ENCODE results near the gene SMKR1. TPM values are rescaled to one million over a fixed set of nuclear protein-coding genes. Genes with fewer than 3 reads are reported as not detected.
A peak's percentile ranks its signal among the peaks of the same experiment; 100 is the strongest.
"Not testable (repeated sequence)": the region's sequence is repeated elsewhere in the genome, so short reads cannot be mapped to it uniquely, and the experiment has no call there.

The SMKR1 gene
- total and polyA plus RNA-seq, 2 experiments from 2014 or later = 3.6 TPM; not detected in 1

- Histone ChIP-seq H3K4me3 (no peak overlapping the region), H3K36me3 (no peaks in the 10 kb centered on the region), H3K4me1 (ENCODE audit: low read depth) (no peaks in the 10 kb centered on the region), H3K27ac (no peak overlapping the region), H3K27me3 (peaks cover 3% of the 10 kb centered on the region), H3K9me3 (ENCODE audit: low read depth) (no peaks in the 10 kb centered on the region)
- DNase-seq (ENCODE audit: low read depth in 1 of 2, low spot score in 1 of 2) = no peak
- no peak for TF ChIP-seq CTCF (IDR thresholded peaks at IDR 0.05; ENCODE audit: low read depth, low read length)
These were observed 20.6 kb downstream of the SMKR1 start for GRCh38 chr7:129522971-129523340.

- no peaks in the 10 kb centered on the region for H3K36me3 ChIP-seq
- no peak for TF ChIP-seq CTCF (IDR thresholded peaks at IDR 0.05; ENCODE audit: low read depth, low read length)
- no peak for DNase-seq (ENCODE audit: low read depth in 1 of 2, low spot score in 1 of 2)
- no peaks in the 10 kb centered on the region for H3K4me1 ChIP-seq (ENCODE audit: low read depth)
- peaks cover 3% of the 10 kb centered on the region for H3K27me3 ChIP-seq
- no peak overlapping the region for H3K4me3 ChIP-seq
- H3K27ac ChIP-seq = no peak overlapping the region
- H3K9me3 ChIP-seq (ENCODE audit: low read depth) = no peaks in the 10 kb centered on the region
These were observed 21.6 kb downstream of the SMKR1 start for GRCh38 chr7:129523924-129524323.

- not testable (repeated sequence) for H3K9me3 ChIP-seq (ENCODE audit: low read depth); H3K27ac ChIP-seq; H3K27me3 ChIP-seq; H3K36me3 ChIP-seq; H3K4me3 ChIP-seq; H3K4me1 ChIP-seq (ENCODE audit: low read depth)
- DNase-seq (ENCODE audit: low read depth in 1 of 2, low spot score in 1 of 2) = peak in 1 of 2 donors; percentile 88
These were observed 22.1 kb downstream of the SMKR1 start for GRCh38 chr7:129524405-129524804.

GRCh38 chr7:129525225-129525862 lies 23.0 kb downstream of the SMKR1 start:
- no peak overlapping the region for H3K4me3 ChIP-seq
- no peaks in the 10 kb centered on the region for H3K36me3 ChIP-seq
- H3K27ac ChIP-seq = no peak overlapping the region
- peaks cover 3% of the 10 kb centered on the region for H3K27me3 ChIP-seq
- no peaks in the 10 kb centered on the region for H3K9me3 ChIP-seq (ENCODE audit: low read depth)
- TF ChIP-seq CTCF (IDR thresholded peaks at IDR 0.05; ENCODE audit: low read depth, low read length) = no peak
- no peaks in the 10 kb centered on the region for H3K4me1 ChIP-seq (ENCODE audit: low read depth)
- DNase-seq (ENCODE audit: low read depth in 1 of 2, low spot score in 1 of 2) = no peak

- Histone ChIP-seq H3K9me3 (ENCODE audit: low read depth) (no peaks in the 10 kb centered on the region), H3K36me3 (no peaks in the 10 kb centered on the region), H3K27me3 (no peaks in the 10 kb centered on the region), H3K4me1 (ENCODE audit: low read depth) (no peaks in the 10 kb centered on the region), H3K4me3 (no peak overlapping the region), H3K27ac (no peak overlapping the region)
- TF ChIP-seq CTCF (IDR thresholded peaks at IDR 0.05; ENCODE audit: low read depth, low read length) = no peak
- no peak for DNase-seq (ENCODE audit: low read depth in 1 of 2, low spot score in 1 of 2)
These were observed 27.3 kb downstream of the SMKR1 start for GRCh38 chr7:129529643-129530042.

GRCh38 chr7:129530795-129531391 lies 28.6 kb downstream of the SMKR1 start:
- Histone ChIP-seq H3K4me3 (no peak overlapping the region), H3K9me3 (ENCODE audit: low read depth) (no peaks in the 10 kb centered on the region), H3K4me1 (ENCODE audit: low read depth) (no peaks in the 10 kb centered on the region), H3K36me3 (no peaks in the 10 kb centered on the region), H3K27ac (no peak overlapping the region), H3K27me3 (no peaks in the 10 kb centered on the region)
- DNase-seq (ENCODE audit: low read depth in 1 of 2, low spot score in 1 of 2) = peak in 1 of 2 donors; percentile 37
- TF ChIP-seq CTCF (IDR thresholded peaks at IDR 0.05; ENCODE audit: low read depth, low read length) = no peak

All from cardiac muscle cell (in vitro differentiated cells and primary cell).